Measurements from ENCODE around the gene IYD.

IYD gene, protein sequence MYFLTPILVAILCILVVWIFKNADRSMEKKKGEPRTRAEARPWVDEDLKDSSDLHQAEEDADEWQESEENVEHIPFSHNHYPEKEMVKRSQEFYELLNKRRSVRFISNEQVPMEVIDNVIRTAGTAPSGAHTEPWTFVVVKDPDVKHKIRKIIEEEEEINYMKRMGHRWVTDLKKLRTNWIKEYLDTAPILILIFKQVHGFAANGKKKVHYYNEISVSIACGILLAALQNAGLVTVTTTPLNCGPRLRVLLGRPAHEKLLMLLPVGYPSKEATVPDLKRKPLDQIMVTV

DNA sequence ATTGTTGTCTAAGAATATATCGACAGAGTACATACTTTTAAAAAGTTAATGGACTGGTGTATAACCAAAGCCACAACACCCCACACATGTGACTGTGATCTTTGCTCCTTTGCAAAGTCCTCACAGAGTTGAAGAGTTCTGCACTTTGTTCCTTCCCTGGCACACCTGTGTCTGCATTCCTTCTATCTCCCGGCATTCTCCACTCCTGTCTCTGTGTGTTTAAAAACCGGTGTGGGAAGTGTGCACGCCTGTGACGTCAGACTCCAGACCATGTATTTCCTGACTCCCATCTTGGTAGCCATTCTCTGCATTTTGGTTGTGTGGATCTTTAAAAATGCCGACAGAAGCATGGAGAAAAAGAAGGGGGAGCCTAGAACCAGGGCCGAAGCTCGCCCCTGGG is at the start of gene IYD:
Gene IYD, plus strand, starts transcription at position 251 of the 400 bp plus-strand sequence. Its CDS starts 20 bp downstream, at position 271.
- DNase-seq: no peak

DNA sequence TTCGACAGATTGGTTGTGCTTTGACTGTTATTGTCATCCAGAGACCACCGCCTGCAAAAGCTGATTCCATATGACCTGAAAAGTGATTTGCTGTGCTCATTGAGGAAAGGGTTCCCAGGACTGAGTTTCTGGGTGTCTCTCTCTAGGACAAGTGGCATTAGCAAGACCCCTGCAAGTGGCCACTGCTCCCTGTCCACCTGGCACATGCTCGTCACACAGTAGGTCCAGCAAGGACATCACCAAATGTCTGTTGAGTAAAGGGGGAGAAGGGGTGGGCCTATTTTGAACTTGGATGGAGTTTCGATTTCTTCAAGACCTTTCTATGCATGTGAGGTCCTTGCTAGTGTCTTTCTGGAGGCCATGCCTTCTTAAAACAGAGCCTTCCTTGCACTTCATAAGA is 48.9 kb upstream of the IYD start:
- DNase-seq: no peak

DNA sequence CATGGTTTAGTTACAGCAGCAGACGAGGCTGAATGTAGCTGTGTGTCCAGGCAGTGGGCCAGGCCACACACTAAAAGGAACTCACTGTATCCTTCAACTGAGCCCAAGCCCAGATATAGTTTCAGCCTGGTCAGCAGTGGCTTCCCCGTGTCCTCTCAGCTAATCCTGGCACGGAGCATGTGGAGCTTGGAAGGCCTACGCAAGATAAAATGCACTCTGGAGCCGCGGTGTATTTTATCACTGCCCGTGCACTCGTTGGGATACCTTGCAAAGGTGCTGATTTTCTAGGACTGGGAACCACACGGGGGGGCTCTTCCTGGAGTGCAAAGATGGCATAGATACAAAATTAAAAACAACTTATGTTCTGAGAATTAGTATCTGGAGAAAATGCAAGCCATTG is 48.4 kb upstream of the IYD start:
- no peak for DNase-seq

DNA sequence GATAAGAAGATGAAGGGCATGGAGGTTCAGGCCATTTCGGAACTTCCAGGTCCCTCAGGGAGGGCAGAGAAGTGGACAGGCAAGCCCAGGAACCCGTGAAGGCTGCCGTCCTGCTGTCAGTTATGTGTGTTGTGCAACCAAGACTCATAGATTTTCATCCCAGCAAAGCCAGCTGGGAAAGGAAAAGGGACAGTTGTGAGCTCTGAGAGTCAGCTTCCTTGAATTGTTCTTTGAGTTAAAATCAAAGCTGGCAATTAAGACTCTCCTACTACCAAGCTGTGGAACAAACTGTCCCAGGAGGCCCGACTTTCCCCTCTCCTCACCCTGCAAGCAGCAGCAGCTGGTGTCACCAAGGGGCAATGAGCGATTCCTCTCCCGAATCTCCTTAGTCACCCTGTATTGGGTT is 46.3 kb upstream of the IYD start:
- no peak for DNase-seq

DNA sequence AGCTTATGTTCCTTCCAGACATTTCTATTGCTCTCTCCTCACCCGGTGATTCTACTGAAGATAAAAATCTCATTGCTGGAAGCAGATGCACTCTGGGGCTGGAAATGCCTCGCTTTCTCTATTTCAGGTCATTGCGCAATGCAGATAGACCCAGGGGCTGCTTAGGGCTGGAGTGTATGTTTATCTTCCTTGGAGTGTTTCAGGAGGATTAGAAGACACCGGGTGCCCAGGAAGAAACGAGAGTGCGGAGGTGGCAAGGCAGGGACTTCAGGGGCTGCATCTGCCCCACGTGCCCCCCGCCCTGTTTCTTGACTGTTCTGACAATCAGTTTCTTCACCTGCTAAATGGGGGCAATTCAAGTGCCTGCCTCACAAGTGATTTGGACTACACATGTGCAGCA is 45.6 kb upstream of the IYD start:
- DNase-seq: no peak

DNA sequence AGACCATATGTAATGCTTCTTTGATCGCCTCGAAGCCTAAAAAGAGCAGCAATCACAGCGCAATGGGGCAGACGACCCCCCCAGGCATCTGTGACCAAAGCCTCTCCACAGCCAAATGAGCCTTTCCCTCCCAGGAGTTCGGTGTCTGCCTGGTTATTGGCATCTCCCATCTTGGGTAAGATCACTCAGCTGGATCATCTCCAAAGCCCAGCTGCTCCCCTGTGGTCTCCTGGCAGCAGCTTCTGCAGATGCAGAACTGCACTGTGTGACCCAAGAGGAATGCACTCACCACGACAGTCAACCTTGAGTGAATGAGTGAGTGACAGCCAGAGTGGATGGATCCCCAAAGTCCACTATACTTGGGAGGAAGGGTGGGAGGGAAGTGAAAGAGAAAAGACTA is 44.8 kb upstream of the IYD start:
- no peak for DNase-seq

DNA sequence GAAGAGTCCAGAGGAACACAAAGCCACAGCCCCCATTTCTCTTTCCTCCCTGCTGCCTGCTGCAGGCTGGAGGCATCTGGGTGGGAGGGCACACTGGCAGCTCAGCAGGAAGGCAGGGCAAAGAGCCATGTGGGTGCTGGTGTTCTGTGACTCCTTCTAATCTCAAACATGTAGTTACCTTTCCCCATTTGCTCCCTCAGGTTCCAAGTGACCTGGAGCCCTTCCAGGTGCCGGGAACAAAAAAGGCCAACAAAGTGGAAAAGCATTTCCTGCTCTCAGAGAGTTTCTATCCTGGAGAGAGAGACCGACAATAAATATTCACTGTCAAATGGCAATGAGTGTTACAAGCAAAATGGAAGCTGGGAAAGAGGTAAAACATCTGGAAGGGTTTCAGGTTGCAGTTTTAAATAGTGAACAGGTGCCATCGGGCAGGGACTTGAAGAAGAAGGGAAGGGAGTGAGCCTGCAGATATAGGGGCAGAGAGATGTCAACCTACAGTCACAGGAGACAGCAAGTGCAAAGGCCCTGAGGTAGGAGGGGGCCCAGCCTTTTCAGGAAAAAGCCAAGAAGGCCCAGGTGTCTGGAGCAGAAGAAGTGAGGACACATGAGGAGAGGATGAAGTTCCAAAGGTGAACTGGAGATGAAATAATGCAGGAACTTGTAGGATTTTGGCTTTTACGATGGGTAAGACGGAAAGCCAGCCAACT is 43.6 kb upstream of the IYD start:
- peak; percentile 40 for DNase-seq

DNA sequence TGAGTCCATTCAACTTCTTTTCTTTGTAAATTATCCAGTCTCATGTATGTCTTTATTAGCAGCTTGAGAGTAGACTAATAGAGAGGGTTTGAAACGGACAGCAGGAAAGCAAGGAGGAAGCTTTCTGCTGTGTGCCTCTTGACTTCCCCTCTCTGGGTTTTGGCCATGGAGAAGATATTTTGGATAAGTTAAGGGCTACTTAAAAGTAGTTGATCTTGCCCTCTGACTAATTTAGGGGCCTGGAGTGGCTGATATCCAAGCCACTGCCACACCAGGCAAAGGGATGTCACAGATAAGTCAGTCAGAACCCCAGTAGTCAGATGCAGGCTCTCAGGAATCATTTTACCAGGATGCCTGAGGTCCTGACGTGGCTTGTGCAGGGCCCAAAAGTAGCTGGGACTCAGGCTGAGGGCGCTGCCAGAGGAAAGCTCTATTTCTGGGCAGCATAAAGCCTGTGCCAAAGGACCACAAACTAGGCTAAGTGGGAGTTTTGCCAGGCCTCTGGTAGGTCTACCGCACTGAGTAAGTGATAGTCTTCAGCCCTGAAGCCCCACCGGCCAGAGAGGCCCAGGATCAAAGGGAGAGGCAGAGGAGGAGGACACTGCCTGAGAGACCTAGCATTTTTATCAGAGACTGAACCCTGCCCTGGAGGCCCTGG is 41.6 kb upstream of the IYD start:
- no peak for DNase-seq

DNA sequence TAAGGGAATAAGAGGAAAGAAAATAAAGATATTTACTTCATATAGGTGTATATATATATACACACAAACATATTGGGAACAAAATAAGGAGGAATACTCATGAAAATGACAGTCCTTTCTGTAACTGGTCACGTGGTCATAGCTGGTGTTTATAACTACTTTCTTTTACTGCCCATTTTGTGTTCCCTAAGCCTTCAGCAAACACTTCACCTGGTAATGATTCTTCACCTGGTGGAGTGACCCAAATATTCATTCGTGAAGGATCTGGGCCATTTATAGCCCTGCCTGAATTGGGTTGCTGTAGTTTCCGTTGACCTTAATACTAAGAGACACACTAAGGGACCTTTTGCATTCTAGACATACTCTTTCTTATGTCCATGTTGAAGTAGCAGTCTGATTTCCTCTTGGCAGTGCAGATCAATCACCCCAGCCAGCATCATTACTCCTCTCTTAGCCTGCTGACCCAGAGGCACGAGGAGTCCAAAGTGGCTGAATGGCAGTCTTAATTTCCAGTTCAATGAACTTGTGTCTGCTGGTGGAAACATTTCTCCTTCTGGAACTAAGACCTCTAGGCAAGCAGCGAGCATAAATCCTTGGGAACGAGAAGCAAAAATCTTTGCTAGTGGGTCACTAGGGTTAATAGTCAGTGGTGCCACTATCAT is 39.9 kb upstream of the IYD start:
- no peak for DNase-seq

DNA sequence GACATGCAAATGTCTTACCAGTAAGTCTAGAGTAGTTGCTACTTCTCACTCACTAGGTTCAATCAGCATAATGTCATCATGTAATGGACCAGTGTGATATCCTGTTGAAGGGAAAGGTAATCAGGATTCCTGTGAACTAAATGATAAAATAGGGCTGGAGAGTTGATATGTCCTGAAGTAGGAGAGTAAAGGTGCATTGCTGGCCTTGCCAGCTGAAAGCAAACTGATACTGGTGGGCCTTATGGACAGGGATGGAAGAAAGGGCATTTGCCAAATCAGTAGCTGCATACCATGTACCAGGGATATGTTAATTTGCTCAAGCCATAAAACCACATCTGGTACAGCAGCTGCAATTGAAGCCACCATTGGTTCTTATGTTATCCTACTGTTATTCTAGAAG is 37.5 kb upstream of the IYD start:
- no peak for DNase-seq

DNA sequence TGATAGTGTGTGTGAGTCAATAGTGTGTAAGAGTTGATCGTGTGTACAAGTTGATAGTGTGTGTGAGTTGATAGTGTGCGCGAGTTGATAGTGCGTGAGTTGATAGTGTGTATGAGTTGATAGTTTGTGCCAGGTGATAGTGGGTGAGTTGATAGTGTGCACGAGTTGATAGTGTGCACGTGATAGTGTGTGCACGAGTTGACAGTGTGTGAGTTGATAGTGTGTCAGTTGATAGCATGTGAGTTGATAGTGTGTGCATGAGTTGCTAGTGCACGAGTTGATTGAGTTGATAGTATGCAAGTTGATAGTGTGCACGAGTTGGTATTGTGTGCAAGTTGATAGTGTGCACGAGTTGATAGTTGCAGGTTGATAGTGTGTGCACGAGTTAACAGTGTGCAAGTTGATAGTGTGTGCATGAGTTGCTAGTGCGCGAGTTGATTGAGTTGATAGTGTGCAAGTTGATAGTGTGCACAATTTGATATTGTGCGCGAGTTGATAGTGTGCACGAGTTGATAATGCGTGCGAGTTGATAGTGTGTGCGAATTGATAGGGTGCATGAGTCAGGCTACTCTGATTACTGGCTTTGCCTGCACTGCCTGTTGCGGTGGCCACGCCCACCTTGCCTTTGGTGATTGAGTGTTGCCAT is 35.8 kb upstream of the IYD start:
- no peak for DNase-seq

DNA sequence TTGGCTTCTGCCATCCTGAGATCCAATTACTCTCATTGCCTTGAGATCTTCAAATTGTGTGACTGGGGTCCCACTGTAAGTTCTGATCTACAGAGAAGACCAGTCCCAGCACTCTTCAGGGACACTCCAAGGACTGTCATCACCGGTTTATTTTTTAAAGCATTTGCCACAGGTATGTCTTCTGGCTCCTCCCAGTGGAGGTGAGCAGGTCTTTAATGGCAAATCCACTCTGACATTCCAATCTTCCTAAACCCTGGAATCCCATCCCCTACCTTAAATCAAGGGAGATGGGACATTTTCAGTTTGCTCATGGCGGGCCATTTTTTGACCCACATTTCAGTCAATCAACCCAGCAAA is 35.2 kb upstream of the IYD start:
- DNase-seq: no peak

DNA sequence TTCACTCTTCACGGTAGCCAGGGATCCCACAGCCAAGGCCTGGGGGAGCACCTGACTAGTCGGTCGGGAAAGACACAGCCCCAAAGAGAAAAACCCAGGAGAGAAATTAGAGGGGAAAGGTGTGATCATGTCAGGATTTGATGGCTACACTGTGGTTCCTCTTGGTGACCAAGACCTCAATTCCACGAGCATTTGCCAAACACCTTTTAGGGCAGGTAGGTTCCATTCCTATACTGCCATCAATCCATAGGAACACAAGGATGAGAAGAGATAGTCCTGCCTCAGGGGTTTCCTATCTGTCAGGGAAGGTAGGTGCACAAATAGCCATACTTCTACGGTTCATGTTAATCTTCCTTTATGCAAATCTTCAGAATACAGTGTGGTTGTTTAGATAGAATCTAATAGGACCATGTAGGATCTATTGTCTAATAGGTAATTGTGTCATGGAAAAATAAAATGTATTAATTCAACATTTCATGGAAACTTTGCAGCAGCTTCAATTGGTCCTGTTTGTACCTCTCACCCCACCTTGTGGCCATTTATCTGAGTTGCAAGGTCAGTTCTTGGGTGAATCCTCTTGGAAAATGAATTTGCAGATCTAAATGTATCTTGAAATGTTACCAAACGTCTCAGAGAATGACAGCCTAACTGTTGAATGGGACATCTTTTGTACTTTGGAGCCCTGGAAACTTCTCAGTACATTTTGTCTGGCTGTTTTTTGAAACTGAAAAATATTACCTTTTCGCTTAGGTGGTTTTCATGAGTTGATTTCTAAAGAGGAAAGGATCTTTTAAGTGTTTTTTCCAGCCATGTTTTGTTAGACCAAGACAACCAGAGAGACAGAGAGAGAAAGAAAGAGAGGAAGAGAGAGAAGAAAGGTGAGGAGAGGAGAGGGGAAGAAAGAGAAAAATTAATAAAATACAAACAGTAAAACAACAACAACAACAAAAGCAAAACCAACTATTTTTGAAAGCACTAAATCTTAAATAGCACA is 33.7 kb upstream of the IYD start:
- DNase-seq: peak; percentile 68

DNA sequence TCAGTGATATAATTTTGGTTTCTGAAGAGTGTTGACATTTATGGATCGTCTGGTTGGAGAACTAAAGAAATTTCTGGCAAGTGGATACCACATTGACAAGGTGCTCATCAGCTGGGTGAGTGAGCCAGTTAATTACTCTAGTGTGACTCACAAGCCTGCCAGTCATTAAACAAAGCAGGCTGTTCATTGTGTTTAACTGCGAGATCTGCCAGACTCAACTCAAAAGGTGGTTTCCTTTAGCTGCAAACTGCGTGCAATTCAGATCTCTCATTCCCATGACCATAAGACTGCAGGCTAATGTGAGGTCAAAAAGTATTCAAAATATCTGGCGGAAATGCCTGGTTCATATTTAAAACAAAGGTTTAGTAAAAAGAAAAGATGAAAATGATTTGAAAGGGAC is 32.5 kb upstream of the IYD start:
- peak; percentile 69 for DNase-seq

DNA sequence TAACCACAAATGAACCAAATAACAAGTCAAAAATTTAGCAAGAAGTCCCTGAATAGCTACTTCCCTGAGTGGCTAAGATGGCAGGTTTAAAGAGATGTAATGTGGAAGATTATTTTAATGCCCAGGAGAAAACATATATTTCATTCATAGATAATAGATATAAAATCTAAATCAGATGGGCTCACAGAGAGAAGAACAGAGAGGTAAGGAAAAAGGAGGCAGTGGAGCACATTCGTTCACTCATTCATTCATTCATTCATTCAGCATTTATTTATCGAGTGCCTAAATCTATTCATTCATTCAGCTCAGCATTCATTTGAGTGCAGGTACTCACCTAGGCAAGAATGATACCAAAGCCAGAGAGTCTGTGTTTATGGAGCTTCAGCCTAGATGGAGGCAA is 32.1 kb upstream of the IYD start:
- no peak for DNase-seq

DNA sequence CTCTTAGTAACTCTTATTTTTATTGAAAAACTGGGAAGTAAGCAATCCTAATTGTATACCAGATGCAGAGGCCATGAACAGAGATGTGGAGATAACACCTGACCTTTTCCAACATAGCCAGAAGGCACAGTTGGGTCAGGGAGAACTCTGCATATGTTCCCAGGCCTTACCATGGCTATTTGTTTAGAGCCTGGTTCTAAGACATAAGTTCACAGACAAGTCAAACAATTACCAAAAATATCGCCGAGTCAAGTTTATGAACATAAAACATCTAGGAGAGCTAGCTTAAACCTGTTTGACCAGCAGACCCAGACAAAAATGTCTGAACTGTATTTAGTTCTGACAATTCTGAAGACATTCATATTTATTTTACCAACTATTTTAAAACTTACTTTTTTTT is 26.7 kb upstream of the IYD start:
- no peak for DNase-seq

DNA sequence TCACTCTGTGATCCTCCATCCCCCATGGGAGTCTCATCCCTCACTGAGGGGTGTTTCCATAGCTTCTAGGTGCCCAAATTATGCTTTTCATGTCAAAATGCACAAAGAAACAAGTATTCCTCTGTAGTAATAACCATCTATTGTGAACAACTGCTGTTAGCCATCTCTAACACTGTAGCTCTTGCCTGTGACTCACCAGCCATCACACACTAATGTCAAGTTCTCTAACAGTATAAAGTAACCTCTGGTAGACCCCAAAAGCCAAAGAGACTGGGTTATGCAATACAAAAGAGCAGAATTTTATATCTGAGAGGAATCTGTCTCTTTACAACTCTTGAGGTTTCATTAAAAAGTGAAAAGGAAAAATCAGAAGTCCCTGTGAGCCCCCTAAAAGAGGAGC is 25.4 kb upstream of the IYD start:
- DNase-seq: peak; percentile 37

DNA sequence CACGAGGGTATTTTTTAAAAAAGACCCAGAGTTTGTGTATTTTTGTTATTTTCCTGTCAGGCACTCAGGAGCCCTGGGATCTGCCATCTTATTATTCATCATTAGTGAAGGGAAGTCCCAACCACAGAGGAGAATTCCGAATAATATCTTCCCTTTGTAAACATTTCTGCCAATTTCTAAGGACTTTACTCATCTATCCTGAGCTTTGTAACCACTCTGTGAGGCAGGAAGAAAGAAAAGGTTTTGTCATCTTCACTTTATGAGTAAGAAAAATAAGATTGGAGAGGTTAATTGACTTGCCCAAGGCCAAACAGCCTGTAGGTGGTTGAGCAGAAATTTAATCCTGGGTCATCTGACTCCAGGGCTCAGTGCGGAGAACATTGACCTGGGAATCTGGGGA is 23.0 kb upstream of the IYD start:
- DNase-seq: peak; percentile 40

DNA sequence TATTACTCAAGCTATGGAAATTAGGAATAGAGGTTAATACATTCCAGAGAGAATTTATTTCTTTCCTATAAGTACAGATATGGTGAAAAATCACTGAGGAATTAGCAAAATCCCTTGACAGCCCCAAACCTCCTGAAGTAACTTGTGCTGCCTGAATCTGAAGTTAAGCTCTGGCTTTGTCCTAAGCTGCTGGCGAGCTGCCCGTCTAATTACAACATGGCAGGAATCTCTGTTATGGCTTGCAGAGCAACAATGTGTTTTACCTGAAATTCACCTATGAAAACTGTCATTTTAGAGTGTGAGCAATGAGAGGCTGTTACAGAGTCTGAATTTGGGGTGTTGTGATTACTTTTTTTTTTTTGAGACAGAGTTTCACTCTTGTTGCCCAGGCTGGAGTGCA is 22.5 kb upstream of the IYD start:
- DNase-seq: peak; percentile 17

DNA sequence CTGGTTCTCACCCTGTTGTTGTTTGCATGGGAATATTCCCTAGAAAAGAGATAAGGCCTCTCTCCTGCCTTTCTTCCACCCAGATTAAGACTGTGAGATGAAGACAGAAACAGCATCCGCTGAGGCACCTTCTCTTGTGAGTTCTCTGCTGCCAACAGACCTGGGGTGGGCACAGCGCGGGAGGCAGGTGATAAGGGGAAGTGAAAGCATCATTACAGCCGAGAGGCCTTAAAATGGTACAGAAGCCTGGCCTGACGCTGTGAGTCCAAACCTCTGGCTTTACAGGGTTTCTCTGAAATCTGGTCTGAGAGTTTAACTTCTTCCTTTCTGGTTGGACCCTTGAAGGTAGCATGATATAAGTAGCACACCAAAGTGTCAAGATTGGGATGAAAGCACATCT is 21.0 kb upstream of the IYD start:
- DNase-seq: no peak

DNA sequence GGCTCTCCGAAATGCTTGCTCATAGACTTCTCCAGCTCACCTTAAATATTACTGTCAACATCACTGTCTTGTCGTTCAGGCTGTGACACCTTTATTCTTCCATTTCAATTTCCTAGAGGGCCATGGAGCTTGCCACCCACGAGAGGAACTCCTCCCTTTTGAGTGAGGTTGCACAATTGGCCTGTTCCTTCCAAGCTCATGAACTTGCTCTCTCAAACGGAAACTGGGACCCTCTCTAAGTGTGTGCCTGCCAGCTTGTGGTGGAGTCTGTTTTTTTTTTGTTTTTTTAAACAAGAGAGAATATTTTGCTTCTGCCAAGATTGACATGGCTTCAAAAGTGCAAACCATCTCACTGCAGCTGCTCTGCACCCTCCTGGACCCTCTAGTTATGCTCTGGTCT is 19.3 kb upstream of the IYD start:
- no peak for DNase-seq
